Tibial nerve (tissue), 4 donors: ENCODE measurements around the gene GPX4. TPM values are rescaled to one million over a fixed set of nuclear protein-coding genes. Genes with fewer than 3 reads are reported as not detected.
"Not testable (repeated sequence)": the region's sequence is repeated elsewhere in the genome, so short reads cannot be mapped to it uniquely, and the experiment has no call there.

Experiments used
- DNase-seq, 2 donors: peaks; one replicate each; pipeline ENCODE4 v3.0.0-alpha.2; 2019; ENCODE audit warnings: low spot score in 2 of 2
- H3K27ac ChIP-seq, 4 donors: fragments of 200-600 bp; sonication (generic) in 3 of 4; one replicate each; pipeline ENCODE4 v1.5.1; 2017 to 2019; ENCODE audit warnings: mild to moderate bottlenecking in 1 of 4
- H3K27me3 ChIP-seq, 2 donors: fragments of 200-600 bp; sonication (generic) in 1 of 2; one replicate each; pipeline versions ENCODE4 v1.5.1 to v1.6.0; 2017 to 2019
- H3K36me3 ChIP-seq, 3 donors: fragments of 200-600 bp; sonication (generic); one replicate each; pipeline ENCODE4 v1.5.1; 2018 to 2019
- H3K4me1 ChIP-seq, 4 donors: fragments of 200-600 bp; sonication (generic) in 3 of 4; one replicate each; pipeline ENCODE4 v1.5.1; 2017 to 2019
- H3K4me3 ChIP-seq, 4 donors: fragments of 200-600 bp; sonication (generic) in 3 of 4; one replicate each; pipeline ENCODE4 v1.5.1; 2017 to 2019; ENCODE audit warnings: mild to moderate bottlenecking in 1 of 4, moderate library complexity in 1 of 4
- H3K9me3 ChIP-seq, 4 donors: fragments of 200-600 bp; sonication (generic) in 3 of 4; one replicate each; pipeline ENCODE4 v1.5.1; 2017 to 2019
- EP300 ChIP-seq, 2 donors: sonication (generic); formaldehyde crosslinking; IDR thresholded peaks; one replicate each; pipeline ENCODE4 v1.6.1; 2017; ENCODE audit warnings: antibody characterized with exemption in 2 of 2, mild to moderate bottlenecking in 1 of 2
- POLR2A ChIP-seq, 2 donors: fragments of 450-650 bp; IDR thresholded peaks; one replicate each; pipeline ENCODE4 v1.6.1; 2017; ENCODE audit warnings: antibody characterized with exemption in 2 of 2, mild to moderate bottlenecking in 2 of 2, moderate library complexity in 2 of 2
- WGBS, 2 donors: methylation state at CpG; one replicate each; pipeline ENCODE4 v1.1.5; 2018; 5-methylcytosine and 5-hydroxymethylcytosine counted together
- total RNA-seq, 4 donors: library from RNA; depleted of rRNA; stranded (reverse); fragments of >200 nt; gene quantifications; one replicate each; pipeline ENCODE4 v1.1.0, GENCODE V29; 2016
- TF ChIP-seq, protein P1 (sequence below), 5 experiments: fragments of 200-600 bp in 3 of 5; fragments of 450-650 bp in 2 of 5; sonication (generic) in 3 of 5; IDR thresholded peaks; one replicate each; pipeline ENCODE4 v1.5.1; 2016 to 2019; ENCODE audit warnings: antibody characterized with exemption in 5 of 5, mild to moderate bottlenecking in 3 of 5, moderate library complexity in 2 of 5

Gene GPX4
- total RNA-seq, 4 donors from 2014 or later = 337 to 518 (median 493) TPM

DNA sequence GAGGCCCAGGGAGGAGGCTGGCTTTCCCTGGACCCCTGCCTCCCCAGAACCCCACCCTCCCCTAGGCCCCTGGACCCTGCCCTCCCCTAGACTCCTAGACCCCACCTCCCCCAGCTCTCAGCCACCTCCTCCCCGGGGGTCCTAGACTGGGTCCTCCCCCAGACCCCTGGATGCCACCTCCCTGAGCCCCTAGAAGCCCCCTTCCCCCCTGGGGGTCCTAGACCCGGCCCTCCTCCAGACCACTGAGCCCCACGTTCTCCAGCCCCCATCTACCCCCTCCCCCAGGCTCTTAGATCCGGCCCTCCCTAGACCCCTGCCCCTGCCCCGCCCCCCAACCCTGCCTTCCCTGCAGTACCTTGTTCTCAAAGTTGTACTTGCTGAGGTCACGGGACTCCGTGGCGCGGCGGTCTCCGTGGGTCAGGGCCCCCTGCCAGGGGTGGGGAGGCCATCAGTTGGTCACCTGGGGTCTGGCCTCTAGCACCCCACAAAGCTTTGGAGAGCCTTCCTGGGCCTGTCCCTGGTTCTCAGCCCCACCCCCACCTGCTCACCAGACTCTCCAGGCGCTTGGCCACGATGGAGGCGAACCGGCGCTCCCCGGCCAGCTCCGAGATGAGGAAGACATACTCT is 8.0 kb downstream of the GPX4 start:
- Histone ChIP-seq H3K27me3 (no peaks in the 10 kb centered on the region), H3K4me1 (peaks cover 0 to 49% (median 15%) of the 10 kb centered on the region in 4 donors), H3K9me3 (no peaks in the 10 kb centered on the region), H3K36me3 (peaks cover 3 to 91% (median 20%) of the 10 kb centered on the region in 3 donors), H3K4me3 (no peak overlapping the region), H3K27ac (peak overlapping the region; percentile 25 to 93 (median 83))
- TF ChIP-seq, protein P1, sequence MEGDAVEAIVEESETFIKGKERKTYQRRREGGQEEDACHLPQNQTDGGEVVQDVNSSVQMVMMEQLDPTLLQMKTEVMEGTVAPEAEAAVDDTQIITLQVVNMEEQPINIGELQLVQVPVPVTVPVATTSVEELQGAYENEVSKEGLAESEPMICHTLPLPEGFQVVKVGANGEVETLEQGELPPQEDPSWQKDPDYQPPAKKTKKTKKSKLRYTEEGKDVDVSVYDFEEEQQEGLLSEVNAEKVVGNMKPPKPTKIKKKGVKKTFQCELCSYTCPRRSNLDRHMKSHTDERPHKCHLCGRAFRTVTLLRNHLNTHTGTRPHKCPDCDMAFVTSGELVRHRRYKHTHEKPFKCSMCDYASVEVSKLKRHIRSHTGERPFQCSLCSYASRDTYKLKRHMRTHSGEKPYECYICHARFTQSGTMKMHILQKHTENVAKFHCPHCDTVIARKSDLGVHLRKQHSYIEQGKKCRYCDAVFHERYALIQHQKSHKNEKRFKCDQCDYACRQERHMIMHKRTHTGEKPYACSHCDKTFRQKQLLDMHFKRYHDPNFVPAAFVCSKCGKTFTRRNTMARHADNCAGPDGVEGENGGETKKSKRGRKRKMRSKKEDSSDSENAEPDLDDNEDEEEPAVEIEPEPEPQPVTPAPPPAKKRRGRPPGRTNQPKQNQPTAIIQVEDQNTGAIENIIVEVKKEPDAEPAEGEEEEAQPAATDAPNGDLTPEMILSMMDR (IDR thresholded peaks at IDR 0.05) = no peak
- TF ChIP-seq EP300 (IDR thresholded peaks at IDR 0.05) (no peak), POLR2A (IDR thresholded peaks at IDR 0.05) (no peak)
- no peak for DNase-seq
- 69 to 74% methylated on average over 11 to 18 of the region's 18 CpGs for WGBS, 2 donors

DNA sequence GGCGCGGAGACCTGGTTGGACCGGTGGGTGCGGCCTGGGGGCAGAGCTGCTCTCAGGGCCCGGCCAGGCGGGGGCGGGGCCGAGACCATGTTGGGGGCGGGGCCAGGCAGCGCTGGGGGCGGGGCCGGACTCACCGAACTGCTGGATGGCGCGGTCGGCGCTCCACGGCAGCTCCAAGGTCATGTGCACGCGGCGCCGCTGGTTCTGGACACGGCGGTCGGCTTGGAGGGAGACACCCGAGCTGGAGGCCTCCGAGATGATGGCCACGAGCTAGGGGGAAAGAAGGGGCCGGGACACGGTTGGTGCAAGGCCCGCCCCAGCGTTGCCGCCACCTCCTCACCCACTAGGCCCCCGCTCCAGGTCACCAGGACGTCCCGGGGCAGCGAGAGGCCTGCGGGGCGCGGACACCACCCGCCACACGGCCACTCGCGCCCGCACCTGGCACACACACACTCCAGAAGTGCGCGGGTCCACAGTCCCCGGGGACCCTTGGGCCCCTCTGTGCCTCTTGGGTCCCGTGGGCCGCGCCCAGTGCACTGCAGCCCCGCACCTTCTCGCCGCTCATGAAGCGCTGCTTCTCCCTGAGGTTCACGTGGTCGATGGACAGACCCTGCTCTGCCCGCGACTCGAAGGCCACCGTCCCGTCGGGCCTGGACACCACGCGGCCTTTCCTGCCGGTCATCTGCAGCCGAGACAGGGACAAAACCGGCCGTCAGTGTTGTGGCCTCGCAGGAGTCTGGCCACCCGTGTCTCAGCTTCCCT is 8.7 kb downstream of the GPX4 start:
- peak overlapping the region; percentile 68 to 93 (median 83) for H3K27ac ChIP-seq
- peaks cover 3 to 91% (median 26%) of the 10 kb centered on the region in 3 donors for H3K36me3 ChIP-seq
- H3K9me3 ChIP-seq = no peaks in the 10 kb centered on the region
- 64 to 68% methylated on average over 54 to 64 of the region's 71 CpGs for WGBS, 2 donors
- peaks cover 0 to 42% (median 15%) of the 10 kb centered on the region in 4 donors for H3K4me1 ChIP-seq
- DNase-seq = peak; percentile 68
- TF ChIP-seq, protein P1 (IDR thresholded peaks at IDR 0.05) = no peak
- TF ChIP-seq EP300 (IDR thresholded peaks at IDR 0.05) (no peak), POLR2A (IDR thresholded peaks at IDR 0.05) (no peak)
- no peaks in the 10 kb centered on the region for H3K27me3 ChIP-seq
- H3K4me3 ChIP-seq = no peak overlapping the region

DNA sequence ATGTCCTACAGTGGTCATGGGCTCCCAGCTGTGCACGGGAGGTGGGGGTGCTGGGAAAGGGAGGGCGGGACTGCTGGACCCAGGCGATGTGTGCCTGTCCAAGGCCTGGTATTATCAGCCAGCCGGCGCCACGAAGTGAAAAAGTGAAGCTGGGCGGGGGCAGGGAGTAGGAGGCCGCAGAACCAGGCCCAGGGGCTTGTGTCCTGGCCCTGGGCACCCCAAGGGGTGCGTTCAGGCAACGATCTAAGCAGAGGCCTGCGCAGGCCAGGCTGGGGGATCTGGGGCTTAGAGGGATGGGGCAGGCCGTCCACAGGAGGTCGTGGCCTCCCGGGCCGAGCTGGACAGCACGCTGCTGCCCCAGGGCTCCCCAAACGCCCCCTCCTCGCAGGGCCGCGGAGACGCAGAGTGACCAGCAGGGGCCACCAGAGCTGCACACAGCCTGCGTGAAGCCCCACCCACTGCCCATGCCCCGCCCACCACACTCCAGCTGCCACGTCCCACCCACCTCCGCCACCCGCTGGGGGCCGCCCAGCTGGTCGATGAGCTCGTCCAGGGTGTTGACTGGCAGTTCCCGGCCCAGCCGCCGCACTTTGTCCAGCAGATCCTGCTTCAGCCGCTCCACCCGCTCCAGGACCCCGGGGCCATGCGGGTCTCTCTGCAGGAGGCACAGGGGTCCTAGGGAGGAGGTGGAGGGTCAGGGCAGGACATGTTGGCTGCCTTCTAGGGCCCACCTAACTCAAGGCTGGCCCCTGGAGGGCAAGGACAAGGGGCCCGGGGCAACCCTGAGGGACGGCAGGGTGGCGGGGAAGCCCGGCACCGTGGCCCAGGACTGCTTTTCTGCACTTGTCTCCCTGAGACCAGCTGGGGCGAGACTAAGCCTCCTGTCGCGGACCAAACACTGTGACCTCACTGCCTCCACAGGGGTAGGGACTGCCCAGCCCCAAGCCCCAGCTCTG is 9.5 kb downstream of the GPX4 start:
- peaks cover 0 to 41% (median 15%) of the 10 kb centered on the region in 4 donors for H3K4me1 ChIP-seq
- no peaks in the 10 kb centered on the region for H3K27me3 ChIP-seq
- 23 to 35% methylated on average over 20 to 43 of the region's 44 CpGs for WGBS, 2 donors
- peak; percentile 97 to 98 for DNase-seq
- no peaks in the 10 kb centered on the region for H3K9me3 ChIP-seq
- no peak overlapping the region for H3K4me3 ChIP-seq
- TF ChIP-seq, protein P1 (IDR thresholded peaks at IDR 0.05) = peak; percentile 96 to 99 (median 97)
- TF ChIP-seq EP300 (IDR thresholded peaks at IDR 0.05) (peak in 1 of 2 donors; percentile 78), POLR2A (IDR thresholded peaks at IDR 0.05) (peak in 1 of 2 donors; percentile 61)
- peak overlapping the region; percentile 76 to 93 (median 83) for H3K27ac ChIP-seq
- H3K36me3 ChIP-seq = peaks cover 0 to 91% (median 30%) of the 10 kb centered on the region in 3 donors

DNA sequence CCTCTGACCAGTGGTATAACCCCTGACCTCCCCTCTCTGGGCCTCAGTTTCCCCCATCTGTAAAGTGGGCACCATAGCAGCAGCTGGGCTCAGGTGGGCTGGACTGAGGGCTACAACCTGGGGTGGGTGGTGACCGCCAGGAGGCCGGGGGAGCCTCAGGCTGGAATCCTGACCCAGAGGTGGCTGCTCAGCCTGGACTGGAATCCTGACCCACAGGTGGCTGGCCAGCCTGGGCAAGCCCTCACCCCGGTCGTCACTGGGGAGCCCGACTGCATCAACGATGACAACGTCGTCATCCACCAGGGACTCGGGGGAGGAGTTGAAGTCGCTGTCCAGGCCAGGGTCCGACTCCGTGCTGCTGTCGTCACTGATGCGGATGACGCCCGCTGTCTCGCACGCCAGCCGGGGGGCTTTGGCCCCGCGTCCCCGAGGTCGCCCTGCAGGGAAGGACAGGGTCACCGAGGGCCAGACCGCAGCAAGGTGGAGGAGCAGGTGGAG is 10.2 kb downstream of the GPX4 start:
- H3K4me1 ChIP-seq = peaks cover 0 to 41% (median 15%) of the 10 kb centered on the region in 4 donors
- no peaks in the 10 kb centered on the region for H3K9me3 ChIP-seq
- H3K27me3 ChIP-seq = no peaks in the 10 kb centered on the region
- TF ChIP-seq EP300 (IDR thresholded peaks at IDR 0.05) (no peak), POLR2A (IDR thresholded peaks at IDR 0.05) (no peak)
- TF ChIP-seq, protein P1 (IDR thresholded peaks at IDR 0.05) = no peak
- DNase-seq = no peak
- peaks cover 0 to 91% (median 31%) of the 10 kb centered on the region in 3 donors for H3K36me3 ChIP-seq
- no peak overlapping the region for H3K4me3 ChIP-seq
- WGBS, 2 donors = 81 to 90% methylated on average over 23 to 24 of the region's 25 CpGs
- H3K27ac ChIP-seq = peak overlapping the region; percentile 76 to 93 (median 83)

DNA sequence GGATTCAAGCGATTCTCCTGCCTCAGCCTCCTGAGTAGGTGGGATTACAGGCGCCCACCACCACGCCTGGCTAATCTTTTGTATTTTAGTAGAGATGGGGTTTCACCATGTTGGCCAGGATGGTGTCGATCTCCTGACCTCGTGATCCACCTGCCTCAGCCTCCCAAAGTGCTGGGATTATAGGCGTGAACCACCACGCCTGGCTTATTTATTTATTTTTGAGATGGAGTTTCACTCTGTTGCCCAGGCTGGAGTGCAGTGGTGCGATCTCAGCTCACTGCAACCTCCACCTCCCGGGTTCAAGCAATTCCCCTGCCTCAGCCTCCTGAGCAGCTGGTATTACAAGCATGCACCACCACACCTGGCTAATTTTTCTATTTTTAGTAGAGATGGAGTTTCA is 10.9 kb downstream of the GPX4 start:
- H3K4me3 ChIP-seq, H3K27me3 ChIP-seq, DNase-seq, H3K9me3 ChIP-seq: not testable (repeated sequence)
- peak overlapping the region in 1 of 4 donors; percentile 93 for H3K27ac ChIP-seq
- peaks cover 0 to 91% (median 34%) of the 10 kb centered on the region in 3 donors for H3K36me3 ChIP-seq
- H3K4me1 ChIP-seq = peaks cover 0 to 41% (median 15%) of the 10 kb centered on the region in 4 donors
- 94 to 95% methylated on average over 9 of the region's 9 CpGs for whole genome bisulfite sequencing, 2 donors
